KMS-11 (cell line): Measurements from ENCODE around the gene MTRR.

Experiments
- H2AFZ ChIP-seq: fragments of 200-600 bp; sonication (generic); 2 replicates; pipeline ENCODE4 v1.6.1; 2016; ENCODE audit warnings: antibody characterized with exemption, mixed run types, low read depth
- H3K27ac ChIP-seq: fragments of 200-600 bp; sonication (generic); 2 replicates; pipeline ENCODE4 v1.6.1; 2016; ENCODE audit warnings: mild to moderate bottlenecking, mixed run types
- H3K27me3 ChIP-seq: fragments of 200-600 bp; sonication (generic); 2 replicates; pipeline ENCODE4 v1.6.1; 2017; ENCODE audit warnings: mild to moderate bottlenecking, low read depth, mixed run types, moderate library complexity; ENCODE audit not compliant: insufficient read depth
- H3K36me3 ChIP-seq: fragments of 200-600 bp; sonication (generic); 2 replicates; pipeline ENCODE4 v1.6.1; 2017; ENCODE audit warnings: mild to moderate bottlenecking, mixed run types; ENCODE audit not compliant: insufficient read depth
- H3K4me1 ChIP-seq: fragments of 200-600 bp; sonication (generic); 2 replicates; pipeline ENCODE4 v1.6.1; 2016; ENCODE audit warnings: mild to moderate bottlenecking, low read depth, mixed run types; ENCODE audit not compliant: poor library complexity, severe bottlenecking
- H3K4me2 ChIP-seq: fragments of 200-600 bp; sonication (generic); 2 replicates; pipeline ENCODE4 v1.7.0; 2016; ENCODE audit warnings: mild to moderate bottlenecking, mixed run types
- H3K4me3 ChIP-seq: fragments of 200-600 bp; sonication (generic); IDR thresholded peaks from 2 replicates; pipeline ENCODE4 v1.6.1; 2017; ENCODE audit warnings: low read depth, low read length, mixed read lengths; ENCODE audit not compliant: insufficient read depth
- H3K79me2 ChIP-seq: fragments of 200-600 bp; sonication (generic); 2 replicates; pipeline ENCODE4 v1.6.1; 2016; ENCODE audit warnings: low read depth, mixed run types; ENCODE audit not compliant: insufficient read depth
- H3K9ac ChIP-seq: fragments of 200-600 bp; sonication (generic); 2 replicates; pipeline ENCODE4 v1.6.1; 2016; ENCODE audit warnings: mild to moderate bottlenecking, mixed run types
- H4K20me1 ChIP-seq: fragments of 200-600 bp; sonication (generic); 2 replicates; pipeline ENCODE4 v1.6.1; 2016; ENCODE audit warnings: mild to moderate bottlenecking, mixed run types; ENCODE audit not compliant: insufficient read depth
- CTCF ChIP-seq: fragments of 200-600 bp; sonication (generic); conservative IDR thresholded peaks from 2 replicates; pipeline ENCODE4 v1.6.1; 2017; ENCODE audit warnings: low read depth, mild to moderate bottlenecking, antibody characterized with exemption, low read length, moderate library complexity, mixed read lengths

The MTRR gene

DNA sequence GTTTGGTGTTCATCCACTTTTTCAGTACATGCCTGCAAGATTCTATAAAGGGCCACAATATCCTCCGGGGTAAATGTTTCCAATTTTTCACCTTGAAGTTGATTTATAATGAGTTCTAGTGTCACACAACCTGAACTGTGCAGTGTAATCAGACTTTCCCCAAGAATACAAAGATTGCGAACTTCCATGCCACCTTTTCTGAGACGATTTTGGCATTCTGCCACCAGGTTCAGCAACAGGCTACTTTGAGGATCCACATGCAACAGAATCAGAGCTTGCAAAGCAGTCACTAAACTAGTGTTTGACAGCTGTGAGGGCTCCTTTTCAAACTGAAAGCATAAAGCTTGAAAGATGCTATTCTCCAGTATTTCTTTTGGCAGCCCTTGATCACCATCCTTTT, 1.7 kb upstream of the MTRR start:
- Histone ChIP-seq H3K79me2 (peaks cover 68% of the 10 kb centered on the region), H3K9ac (no peak overlapping the region), H3K4me1 (peaks cover 23% of the 10 kb centered on the region), H3K36me3 (no peaks in the 10 kb centered on the region; the same call in 1 of the 2 replicates), H3K4me2 (peak overlapping the region; percentile 97), H3K4me3 (no peak overlapping the region), H2AFZ (no peak overlapping the region), H4K20me1 (no peaks in the 10 kb centered on the region), H3K27ac (no peak overlapping the region), H3K27me3 (no peaks in the 10 kb centered on the region)
- no peak for TF ChIP-seq CTCF

- Histone ChIP-seq H3K4me2 (peak overlapping the region; percentile 97), H3K4me3 (no peak overlapping the region), H3K27ac (peak overlapping the region; percentile 26; the same call in 1 of the 2 replicates), H3K9ac (peak overlapping the region; percentile 85; the same call in 1 of the 2 replicates), H3K4me1 (peaks cover 35% of the 10 kb centered on the region), H4K20me1 (no peaks in the 10 kb centered on the region), H3K27me3 (no peaks in the 10 kb centered on the region), H3K36me3 (no peaks in the 10 kb centered on the region; the same call in 1 of the 2 replicates), H2AFZ (peak overlapping the region; percentile 78), H3K79me2 (peaks cover 80% of the 10 kb centered on the region)
- TF ChIP-seq CTCF = no peak
These were observed 548 bp upstream of the MTRR start for GRCh38 chr5:7868427-7868772.

GRCh38 chr5:7869474-7870136, 657 bp downstream of the MTRR start:
- Histone ChIP-seq H3K27ac (peak overlapping the region; percentile 76), H3K4me1 (peaks cover 47% of the 10 kb centered on the region), H4K20me1 (peaks cover 11% of the 10 kb centered on the region), H3K9ac (peak overlapping the region; percentile 85), H3K36me3 (peaks cover 6% of the 10 kb centered on the region; the same call in 1 of the 2 replicates), H3K4me3 (no peak overlapping the region), H3K27me3 (no peaks in the 10 kb centered on the region), H3K4me2 (peak overlapping the region; percentile 63), H2AFZ (no peak overlapping the region), H3K79me2 (peaks cover 88% of the 10 kb centered on the region)
- TF ChIP-seq CTCF = no peak

DNA sequence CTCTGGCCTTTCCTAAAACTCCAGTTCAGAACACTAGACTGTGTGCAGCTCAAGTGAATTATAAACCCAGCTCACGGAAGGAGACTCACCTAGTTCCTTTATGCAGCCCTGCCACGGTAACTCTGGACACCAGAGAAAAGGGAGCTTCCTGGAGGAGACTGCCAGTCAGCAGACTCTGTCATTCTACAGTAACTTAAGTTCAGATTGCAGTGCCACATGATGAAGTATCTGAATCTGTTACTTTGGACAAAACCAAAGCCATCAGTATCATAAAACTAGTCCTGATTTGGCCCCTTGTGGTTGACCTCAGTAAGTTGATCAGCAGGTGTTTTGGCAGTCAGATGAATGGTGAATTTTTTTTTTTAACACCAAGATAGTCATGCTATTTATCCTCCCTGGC, 2.7 kb downstream of the MTRR start:
- H3K79me2 ChIP-seq = peaks cover 96% of the 10 kb centered on the region
- peak overlapping the region; percentile 76 for H3K27ac ChIP-seq
- H3K4me2 ChIP-seq = peak overlapping the region; percentile 63
- peaks cover 17% of the 10 kb centered on the region for H3K36me3 ChIP-seq
- no peak overlapping the region for H3K4me3 ChIP-seq
- TF ChIP-seq CTCF = 0 out of 2 replicates have a peak, but pooled peaks have one; percentile 31
- peaks cover 30% of the 10 kb centered on the region for H4K20me1 ChIP-seq
- H2AFZ ChIP-seq = no peak overlapping the region
- peaks cover 61% of the 10 kb centered on the region for H3K4me1 ChIP-seq
- no peaks in the 10 kb centered on the region for H3K27me3 ChIP-seq
- H3K9ac ChIP-seq = peak overlapping the region; percentile 85; the same call in 1 of the 2 replicates
